Activated CD8-positive, alpha-beta memory T cell treated with anti-CD3 and anti-CD28 coated beads, Interleukin-2, amount 50 U/mL, for 24 hours (primary cell): ENCODE data around the gene EPC2.
"Not testable (repeated sequence)": the region's sequence is repeated elsewhere in the genome, so short reads cannot be mapped to it uniquely, and the experiment has no call there.

Experiments used
- DNase-seq: peaks from one replicate; pipeline ENCODE4 v3.0.0-alpha.2; 2020; ENCODE audit errors: extremely low read depth

Gene EPC2

DNA sequence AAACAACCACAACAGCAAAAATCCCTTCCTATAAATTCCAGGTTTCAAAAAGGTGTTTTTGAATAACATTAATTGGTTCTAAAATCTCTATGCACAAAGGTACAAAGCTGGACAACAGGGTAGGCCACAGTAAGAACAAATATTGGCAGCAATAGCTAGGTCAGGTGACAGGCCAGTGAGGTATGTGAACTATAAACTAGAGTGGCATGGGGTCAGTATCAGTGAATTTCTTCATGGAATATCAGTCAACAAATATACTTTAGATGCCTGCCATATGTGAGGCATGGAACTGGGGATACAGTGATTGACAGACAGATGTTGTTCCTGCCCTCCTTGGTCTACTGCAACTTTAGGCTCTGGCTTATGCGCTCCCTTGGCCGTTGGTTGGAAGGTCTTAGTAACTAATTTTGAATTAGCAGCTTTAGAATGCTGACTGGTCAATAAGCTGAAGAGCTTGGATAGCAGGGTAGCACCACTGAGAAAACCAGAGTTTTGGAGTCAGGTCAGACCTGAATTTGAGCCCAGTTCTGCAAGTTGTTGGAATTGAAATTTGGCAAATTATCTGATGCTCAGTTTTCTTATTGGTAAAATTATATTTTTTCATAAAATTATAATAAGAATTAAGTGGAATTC lies 2.3 kb upstream of the EPC2 start:
- DNase-seq, result no peak

DNA sequence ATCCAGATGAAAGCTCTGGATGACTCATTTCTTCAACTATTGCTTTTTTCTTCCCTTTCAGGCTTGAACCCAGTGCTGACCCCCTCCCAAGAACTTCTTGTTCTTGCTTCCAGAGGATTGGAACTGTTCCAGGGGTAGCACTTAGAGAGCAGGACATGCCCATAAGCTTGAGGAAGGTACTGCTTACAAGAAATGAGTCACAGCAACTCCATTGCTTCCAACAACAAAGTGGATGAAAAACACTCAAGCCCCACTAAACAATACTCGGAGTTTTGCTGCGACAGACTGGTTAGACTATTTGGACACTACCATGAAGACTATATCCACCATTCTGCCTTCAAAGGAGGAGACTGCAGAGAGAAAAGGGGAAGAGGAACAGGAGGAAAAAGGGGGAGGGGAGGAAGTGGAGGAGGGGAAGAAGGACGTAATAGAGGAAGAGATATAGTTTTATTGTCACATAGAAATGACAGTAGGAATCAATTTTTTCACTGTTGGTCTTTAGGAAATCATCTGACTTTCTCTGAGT lies 1.6 kb upstream of the EPC2 start:
- no peak for DNase-seq

DNA sequence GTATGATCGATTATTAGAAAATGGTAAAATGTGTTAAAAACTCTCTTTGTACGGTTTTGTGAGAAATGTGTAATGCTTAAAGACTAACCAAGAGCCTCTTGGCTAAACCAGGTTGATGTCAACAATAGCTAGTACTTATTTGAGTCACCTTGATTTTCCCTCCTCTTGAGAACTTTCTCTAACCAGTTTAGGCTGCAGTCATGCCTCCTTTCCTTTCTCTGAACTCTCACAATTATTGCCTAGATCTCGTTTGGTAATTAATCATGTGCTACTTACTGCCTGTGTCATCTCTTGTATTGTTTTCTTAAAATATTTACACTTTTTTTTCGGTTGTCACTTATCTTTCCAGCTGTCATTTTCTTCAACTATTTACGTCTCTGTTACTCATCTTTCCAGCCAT lies 1.1 kb upstream of the EPC2 start:
- DNase-seq, result no peak

DNA sequence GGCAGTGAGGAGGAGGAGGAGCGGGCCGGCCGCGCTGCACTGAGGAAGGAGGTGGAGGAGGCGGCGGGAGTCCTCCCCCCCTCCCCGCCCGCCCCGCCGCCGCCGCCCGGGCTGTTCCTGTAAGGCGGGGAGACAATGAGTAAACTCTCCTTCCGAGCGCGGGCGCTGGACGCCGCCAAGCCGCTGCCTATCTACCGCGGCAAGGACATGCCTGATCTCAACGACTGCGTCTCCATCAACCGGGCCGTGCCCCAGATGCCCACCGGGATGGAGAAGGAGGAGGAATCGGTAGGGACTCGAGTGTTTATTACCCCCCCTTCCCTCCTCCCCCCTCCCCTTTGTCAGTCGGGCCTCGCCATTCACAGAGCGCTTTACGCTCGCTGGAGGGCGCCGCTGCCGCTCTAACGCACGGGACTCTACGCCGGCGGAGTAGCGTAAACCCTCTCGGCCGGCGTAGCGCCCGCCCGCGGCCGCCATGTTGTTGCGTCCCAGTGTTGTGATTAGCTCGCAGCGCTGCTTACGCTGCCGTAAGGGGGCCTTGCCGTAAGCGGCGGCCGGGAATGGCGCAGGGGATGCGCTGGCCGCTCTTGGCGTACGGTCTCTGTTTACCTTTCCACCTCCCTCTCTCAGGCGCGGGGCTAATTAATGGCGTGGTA lies 460 bp downstream of the EPC2 start:
- peak; percentile 77 for DNase-seq

DNA sequence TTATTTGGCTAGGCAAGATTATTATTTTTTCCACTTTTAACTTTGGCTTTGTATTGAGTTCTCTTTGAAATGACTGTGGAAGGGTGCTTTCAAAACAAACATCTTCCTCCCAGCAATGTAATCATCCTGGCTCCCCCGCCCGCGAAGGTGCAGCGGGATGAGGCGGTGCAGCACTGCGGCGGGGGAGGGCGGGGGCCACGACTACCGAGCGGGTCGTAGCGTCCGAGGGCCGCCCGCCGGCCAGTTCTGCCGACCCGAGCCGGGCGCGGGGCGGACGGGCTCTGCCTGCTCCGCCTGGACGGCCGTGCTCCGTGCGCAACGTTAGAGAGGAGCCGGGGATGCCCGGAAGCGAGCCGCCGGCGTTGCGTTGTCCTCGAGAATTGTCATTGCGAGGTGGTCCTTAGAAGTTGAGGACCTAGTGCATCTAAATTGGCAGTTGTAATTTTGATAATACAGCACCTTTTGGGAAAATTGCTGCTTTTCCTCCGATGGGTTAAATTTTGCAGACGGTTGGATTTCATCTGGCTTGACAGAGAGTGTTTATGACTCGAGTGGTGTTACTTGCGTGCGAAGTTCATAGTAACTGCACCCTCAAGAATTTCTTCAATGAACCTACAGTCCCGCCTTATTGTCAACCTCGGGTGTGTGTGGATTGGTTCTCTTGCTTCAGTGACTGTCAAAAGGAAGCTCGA lies 1.1 kb downstream of the EPC2 start:
- DNase-seq, result peak; percentile 44

DNA sequence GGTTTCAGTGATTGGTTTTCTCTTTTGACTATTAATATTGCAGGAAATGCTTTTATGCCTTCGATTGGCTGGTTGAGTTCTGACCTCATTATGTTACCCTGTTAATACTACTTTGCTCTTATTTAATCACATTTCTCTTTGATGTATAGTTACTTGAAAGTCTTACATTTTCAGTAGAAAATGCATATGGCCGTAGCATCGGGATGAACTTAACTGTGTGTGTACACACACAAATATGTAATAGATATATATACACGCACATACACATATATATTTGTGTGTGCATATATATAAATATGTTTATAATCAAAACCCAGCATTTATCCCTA lies 1.6 kb downstream of the EPC2 start:
- no peak for DNase-seq

DNA sequence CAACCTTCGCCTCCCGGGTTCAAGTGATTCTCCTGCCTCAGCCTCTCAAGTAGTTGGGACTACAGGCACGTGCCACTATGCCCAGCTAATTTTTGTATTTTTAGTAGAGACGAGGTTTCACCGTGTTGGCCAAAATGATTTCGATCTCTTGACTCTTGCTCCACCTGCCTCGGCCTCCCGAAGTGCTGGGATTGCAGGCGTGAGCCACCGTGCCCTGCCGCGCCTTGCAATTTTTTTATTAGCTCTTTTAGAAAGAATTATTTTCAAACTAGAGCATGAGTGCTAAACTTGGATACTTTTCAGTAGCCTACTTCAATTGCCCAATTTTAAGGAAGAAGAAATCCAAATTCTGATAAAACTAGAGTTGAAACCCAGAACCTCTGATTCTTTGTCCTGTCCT lies 3.2 kb downstream of the EPC2 start:
- DNase-seq, result not testable (repeated sequence)

DNA sequence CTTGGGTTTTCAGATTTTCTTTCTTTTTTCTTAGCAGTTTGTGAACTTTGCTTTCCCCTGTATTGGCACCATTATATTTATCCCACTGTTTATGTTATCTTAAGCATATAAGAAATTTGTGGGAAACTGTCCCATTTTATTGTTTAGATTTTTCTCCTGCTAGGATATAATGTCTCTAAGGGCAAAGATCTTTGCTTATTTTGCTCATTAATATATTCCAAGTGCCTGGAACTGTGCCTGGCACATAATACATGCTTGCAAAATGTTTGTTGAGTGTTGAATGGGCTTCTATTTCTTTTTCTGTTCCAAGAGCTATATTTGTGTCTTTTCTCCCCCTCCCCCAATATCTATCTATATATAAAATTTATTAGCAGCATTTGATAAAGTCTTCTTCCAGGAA lies 5.4 kb downstream of the EPC2 start:
- no peak for DNase-seq

DNA sequence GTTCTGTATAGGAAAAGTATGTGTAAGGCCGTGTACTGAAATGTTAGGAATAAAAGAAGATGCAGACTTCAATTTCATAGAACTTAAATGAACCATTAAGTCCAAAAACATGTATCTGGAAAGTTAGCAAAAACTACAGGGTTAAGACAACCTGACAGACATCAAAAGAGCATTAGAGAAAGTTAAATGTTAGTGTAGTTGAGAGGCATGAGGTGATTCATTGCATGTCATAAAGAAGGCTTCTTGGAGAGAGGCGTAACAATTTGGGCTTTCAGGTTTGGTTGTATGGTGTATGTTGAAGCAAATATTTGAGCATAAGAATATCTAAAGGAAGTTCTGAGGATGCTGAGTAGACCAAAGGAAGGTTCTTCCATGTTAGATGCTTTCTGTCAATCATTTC lies 6.3 kb downstream of the EPC2 start:
- no peak for DNase-seq

DNA sequence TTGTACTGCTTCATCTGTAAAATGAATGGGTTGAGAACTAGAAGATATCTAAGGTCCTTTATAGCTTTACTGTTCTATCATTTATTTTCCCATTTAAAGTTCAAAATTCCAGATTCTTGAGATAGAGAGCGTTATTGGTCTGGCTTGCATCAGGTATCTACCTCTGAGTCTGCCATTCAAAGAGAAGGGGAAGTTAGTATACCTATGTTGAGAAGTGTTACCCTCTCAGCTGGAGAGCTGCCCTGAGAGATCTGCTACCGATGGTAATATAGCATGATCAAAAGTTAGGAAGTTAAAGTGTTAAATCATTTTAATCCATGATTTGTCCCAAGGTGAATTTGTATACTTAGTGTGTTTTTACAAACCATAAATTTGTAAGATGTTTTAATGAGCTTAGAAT lies 7.4 kb downstream of the EPC2 start:
- DNase-seq, result no peak

DNA sequence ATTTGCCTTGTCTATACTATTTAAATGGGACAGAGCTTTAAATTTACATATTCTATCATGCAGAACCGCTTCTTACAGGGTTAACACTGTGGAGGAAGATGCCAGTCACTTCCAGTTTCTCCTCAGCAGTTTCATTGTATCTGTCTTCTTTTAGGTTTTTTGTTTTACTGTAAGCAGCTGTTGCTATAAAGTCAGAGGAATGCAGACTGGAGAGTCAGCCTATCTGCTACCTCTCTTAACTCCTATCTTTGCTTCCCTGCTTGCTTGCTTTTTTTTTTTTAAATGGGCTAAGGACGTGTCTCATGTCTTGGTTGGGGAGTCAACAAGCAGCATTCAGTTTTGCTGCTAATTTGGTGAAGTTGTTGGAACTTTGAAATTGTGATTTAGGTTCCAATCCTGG lies 8.9 kb downstream of the EPC2 start:
- no peak for DNase-seq

DNA sequence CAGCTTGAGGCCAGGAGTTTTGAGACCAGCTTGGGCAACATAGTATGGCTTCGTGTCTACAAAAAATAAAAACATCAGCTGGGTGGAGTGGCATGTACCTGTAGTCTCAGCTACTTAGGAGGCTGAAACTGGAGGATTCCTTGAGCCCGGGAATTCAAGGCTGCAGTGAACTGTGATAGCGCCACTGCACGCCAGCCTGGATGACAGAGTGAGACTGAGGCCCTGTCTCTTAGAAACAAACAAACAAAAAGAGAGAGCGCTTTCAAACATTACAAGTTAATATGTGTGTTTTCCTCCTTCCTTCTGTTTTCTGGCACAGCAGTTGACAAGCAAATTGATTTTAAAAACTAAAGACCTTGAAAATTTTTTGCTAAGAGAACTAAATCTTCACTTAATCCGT lies 9.9 kb downstream of the EPC2 start:
- no peak for DNase-seq

DNA sequence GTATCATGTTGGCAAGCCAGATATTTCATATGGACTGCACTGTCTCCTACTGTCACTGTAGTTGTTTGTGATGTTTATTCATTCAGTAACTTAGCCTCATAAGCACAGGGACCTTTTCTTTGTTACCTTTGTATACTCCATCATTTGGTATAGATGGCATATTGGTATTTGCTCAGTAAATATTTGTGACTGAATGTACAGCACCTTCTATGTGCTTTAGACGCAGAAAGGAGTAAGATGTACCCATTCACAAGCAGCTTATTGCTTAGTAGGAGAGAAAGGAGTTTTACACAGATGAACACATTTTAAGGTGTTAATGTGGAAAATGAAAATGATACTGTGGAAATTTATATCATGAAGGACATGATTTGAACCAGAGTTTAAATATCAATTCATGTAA lies 12.0 kb downstream of the EPC2 start:
- no peak for DNase-seq

DNA sequence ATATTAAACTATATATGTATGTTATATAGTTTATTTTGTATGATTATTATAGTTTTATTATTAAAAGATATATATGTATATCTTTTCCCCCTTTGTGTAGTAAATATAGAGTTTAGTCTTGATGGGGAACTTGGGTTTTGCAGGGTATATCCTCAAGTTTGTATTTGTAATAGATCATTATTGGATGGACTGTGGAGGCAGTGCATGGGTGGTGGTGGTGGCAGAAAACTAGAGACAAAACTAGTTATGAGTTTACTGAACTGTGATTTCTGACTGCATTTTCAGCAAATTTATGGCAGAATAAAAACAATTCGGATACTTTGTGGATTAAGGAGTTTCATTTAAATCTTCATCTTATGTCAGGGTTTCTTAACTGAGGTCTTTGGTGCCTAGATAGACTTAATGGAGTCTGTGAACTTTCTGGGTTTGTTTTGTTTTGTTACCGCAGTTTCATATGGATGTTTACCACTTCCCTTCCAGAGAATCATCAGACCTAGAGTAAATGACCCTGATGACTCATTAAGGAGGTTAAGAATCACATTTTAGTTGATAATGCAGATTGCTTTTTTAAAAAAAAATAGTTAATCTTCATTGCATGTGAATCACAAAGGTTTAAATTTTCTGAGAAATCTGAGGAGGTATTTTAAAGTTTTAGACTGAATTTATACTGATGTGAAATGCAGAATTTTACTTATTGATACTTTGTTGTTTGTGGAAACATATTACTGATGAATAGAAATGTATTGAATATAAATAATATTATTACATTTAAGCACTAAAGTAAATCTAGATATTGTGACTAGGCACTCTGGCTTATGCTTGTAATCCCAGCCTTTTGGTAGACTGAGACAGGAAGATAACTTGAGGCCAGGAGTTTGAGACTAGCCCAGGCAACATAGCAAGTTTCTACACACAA lies 14.5 kb downstream of the EPC2 start:
- no peak for DNase-seq

DNA sequence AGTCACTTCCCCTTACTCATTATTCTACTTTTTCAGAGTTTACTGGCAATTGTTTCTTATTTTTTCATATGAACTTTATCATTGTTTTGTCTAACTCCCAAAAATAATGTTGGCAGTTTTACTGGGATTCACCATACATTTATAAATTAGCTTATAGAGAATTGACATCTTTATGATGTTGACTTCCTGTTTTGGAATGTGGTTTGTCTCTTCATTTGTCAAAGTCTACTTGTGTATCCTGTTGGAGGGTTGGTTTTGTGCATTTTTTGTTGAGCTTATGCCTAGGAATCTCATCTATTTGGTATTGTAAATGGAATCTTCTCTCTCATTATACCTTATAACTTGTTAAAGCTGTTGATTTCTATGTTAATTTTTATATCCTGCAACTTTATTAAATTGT lies 16.4 kb downstream of the EPC2 start:
- no peak for DNase-seq

DNA sequence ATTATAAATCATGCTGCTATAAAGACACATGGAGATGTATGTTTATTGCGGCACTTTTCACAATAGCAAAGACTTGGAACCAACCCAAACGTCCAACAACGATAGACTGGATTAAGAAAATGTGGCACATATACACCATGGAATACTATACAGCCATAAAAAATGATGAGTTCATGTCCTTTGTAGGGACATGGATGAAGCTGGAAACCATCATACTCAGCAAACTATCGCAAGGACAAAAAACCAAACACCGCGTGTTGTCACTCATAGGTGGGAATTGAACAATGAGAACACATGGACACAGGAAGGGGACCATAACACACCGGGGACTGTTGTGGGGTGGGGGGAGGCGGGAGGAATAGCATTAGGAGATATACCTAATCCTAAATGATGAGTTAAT lies 17.8 kb downstream of the EPC2 start:
- not testable (repeated sequence) for DNase-seq

DNA sequence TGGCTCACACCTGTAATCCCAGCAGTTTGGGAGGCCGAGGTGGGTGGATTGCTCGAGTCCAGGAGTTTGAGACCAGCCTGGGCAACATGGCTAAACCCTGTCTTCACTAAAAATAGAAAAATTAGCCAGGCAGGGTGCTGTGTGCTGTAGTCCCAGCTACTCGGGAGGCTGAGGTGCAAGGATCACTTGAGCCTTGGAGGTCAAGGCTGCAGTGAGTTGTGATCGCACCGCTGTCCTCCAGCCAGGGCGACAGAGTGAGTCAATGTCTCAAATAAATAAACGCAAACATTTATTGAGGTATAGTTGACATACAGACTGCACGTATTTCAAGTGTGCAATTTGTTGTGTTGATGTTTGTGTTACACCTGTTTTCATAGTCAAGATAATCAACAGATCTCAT lies 19.7 kb downstream of the EPC2 start:
- no peak for DNase-seq

DNA sequence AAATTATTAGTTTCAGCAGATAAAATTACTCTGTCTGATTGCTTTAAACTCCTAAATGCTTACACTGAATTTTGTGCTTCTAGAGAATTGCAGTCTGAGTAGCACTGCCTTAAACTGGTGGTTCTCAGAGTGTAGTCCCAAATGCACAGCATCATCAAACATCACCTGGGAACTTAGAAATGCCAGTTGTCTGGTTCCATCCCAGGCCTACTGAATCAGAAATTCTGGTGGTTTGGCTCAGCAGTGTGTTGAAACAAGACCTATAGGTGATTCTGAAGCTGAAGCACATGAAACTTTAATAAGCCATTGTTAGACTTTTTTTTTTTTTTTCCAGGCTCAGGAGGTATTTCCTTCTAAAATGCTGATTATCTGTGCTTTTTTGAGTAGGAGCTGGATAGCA lies 22.0 kb downstream of the EPC2 start:
- DNase-seq, result no peak

DNA sequence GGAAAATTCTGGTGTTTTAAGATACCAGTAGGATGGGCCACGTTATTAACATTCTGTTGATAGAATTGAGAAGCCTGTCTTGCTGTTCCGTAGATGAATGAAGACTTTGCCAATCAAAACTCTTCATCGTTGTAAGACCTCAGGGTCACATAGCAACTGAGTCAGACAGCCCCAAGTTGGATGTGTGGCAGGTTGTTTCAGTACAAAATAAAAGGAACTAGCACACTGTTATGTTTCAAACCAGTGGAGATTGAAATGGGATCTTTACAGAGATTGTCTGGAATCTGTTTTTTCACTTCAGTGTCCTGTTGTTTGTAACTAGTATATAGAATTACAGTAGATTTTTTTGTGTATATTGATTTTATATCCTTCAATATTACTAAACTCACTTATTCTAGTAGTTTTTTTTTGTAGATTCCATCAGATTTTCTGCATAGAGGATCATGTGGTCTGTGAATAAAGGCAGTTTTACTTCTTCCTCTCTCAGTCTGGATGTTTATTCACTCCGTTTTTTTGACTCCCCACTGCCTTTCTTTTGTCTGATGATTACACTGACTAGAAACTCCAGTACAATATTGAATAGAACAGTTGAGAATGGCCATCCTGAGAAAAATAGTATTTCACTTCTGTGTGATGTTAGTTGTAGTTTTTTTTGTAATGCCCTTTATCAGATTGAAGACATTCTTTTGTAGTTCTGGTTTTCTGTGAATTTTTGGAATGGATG lies 22.7 kb downstream of the EPC2 start:
- DNase-seq, result no peak

DNA sequence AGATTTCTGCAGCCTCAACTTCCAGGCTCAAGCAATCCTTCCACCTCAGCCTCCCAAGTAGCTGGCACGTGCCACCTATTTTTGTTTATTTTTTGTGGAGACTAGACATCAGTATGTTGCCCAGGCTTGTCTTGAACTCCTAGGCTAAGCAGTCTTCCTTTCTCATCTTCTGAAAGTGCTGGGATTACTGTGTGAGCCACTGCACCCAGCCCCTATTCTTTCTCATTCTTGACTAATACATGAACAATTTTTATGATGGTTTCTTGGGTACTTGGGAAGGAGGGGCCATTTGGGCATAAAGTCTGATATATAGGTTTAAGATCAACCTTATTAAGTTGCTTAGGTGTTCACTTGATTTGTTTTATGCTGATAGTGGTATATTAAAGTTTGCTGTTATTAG lies 26.2 kb downstream of the EPC2 start:
- DNase-seq, result no peak
